Breast epithelium (tissue), 3 donors: ENCODE results near the gene RASL12.

Experiments
- CTCF ChIP-seq, 3 donors: fragments of 450-650 bp; IDR thresholded peaks; one replicate each; pipeline ENCODE4 v1.5.1; 2016 to 2017; ENCODE audit warnings: antibody characterized with exemption in 3 of 3, mild to moderate bottlenecking in 3 of 3, moderate library complexity in 3 of 3
- POLR2A ChIP-seq: fragments of 450-650 bp; IDR thresholded peaks from one replicate; pipeline ENCODE4 v1.6.1; 2016; ENCODE audit warnings: antibody characterized with exemption, mild to moderate bottlenecking, moderate library complexity
- POLR2AphosphoS5 ChIP-seq, 3 donors: sonication (generic); formaldehyde crosslinking; IDR thresholded peaks; one replicate each; pipeline ENCODE4 v1.6.1; 2017; ENCODE audit warnings: antibody characterized with exemption in 3 of 3

- no peak for TF ChIP-seq CTCF (IDR thresholded peaks at IDR 0.05)
- TF ChIP-seq POLR2A = no peak
- no peak for TF ChIP-seq POLR2AphosphoS5 (IDR thresholded peaks at IDR 0.05)
Observed at GRCh38 chr15:65060641-65061397, 7.0 kb downstream of the RASL12 start.
